Measurements from ENCODE around the gene OLA1.

Gene OLA1

DNA sequence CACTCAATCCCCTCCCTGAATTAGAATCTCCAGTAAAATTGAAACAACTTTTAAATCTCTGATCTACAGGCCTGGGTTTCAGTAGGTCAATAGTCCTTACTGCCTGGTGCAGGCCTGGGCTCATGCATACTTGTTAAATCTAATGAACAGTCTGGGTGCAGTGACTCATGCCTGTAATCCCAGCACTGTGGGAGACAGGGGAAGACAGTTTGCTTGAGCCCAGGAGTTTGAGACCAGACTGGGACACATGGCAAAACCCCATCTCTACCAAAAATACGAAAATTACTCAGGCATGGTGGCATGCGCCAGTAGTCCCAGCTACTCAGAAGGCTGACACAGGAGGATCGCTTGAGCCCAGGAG lies 188.5 kb downstream of the OLA1 start:
- no peak for DNase-seq

DNA sequence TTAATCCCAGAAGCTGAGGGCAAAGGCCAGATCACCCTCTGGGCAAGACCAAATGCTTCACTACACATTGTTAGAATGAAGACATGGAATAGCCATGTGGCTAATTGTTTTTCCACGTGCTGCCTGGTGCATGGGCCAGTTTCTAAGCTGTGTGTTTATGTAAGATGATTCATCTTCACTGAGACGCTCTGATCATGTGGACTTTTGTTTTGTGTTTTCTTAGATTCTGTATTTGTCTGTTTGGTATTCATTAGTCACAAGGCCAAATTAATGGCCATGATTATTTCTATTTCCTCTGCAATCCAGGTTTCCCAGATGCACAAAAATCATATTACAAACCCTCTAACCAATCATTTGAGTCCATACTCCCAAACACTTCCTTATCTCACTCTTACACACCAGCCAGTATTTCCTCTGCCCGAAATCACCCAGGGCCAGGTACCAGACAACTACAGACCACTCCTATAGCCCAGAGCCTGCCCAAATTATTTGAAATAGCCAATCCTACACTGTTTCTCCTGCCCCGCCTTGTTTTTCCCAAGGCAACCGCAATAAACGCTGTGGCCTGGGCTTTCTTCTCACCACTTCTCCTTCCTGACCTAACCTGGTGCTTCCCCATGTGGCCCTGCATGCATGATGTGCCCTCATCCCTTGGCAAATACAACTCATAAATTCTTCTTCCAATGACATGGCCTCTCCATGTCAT lies 189.0 kb downstream of the OLA1 start:
- DNase-seq = peak; percentile 90

DNA sequence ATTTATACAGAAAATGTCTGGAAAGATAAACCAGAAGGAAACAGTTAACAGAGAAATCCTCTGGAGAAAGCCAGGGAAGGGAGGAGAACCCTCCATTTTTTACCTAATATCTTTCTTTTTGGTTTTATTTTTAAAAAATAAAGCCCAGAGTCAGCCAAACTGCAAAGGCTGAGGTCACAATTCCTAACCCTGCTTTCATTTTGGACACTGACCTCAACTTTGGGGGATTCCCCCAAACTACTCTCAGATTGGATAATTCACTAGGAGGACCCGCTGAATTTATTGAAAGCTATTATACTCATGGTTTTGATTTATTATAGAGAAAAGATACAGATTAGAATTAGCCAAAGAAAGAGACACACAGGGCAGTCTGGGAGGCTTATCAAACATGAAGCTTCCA lies 189.9 kb downstream of the OLA1 start:
- no peak for DNase-seq

DNA sequence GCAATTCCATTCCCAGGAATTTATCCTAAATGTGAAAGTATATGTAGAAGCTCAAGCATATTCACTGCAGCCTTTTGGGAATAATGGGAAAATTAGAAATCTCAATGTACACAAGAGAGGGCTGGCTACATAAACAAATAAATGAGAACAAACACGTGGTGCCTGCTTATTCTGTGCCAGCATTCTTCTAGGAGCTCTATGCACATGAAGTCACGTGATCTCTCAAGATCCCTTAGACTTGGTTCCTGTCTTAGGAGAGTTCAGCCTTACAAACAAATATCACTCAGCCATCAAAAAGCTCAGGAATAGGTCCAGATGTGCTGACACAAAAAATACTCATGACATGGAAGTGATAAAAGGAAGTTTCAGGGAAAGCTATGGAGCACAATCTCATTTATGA lies 190.3 kb downstream of the OLA1 start:
- DNase-seq = no peak

DNA sequence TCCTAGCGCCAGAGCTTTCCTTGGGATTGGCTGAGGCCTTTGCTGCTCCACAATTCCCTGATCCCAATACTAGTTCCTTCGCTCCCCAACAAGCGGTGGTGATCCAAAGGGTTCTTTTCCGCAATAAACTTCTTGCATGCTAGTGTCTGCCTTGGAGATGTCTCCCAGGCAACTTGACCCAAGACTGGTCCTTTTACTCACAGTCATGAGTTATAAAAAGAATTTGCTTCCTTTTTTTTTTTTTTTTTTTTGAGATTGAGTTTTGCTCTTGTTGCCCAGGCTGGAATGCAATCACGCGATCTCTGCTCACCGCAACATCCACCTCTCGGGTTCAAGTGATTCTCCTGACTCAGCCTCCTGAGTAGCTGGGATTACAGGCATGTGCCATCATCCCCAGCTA lies 193.4 kb downstream of the OLA1 start:
- no peak for DNase-seq

DNA sequence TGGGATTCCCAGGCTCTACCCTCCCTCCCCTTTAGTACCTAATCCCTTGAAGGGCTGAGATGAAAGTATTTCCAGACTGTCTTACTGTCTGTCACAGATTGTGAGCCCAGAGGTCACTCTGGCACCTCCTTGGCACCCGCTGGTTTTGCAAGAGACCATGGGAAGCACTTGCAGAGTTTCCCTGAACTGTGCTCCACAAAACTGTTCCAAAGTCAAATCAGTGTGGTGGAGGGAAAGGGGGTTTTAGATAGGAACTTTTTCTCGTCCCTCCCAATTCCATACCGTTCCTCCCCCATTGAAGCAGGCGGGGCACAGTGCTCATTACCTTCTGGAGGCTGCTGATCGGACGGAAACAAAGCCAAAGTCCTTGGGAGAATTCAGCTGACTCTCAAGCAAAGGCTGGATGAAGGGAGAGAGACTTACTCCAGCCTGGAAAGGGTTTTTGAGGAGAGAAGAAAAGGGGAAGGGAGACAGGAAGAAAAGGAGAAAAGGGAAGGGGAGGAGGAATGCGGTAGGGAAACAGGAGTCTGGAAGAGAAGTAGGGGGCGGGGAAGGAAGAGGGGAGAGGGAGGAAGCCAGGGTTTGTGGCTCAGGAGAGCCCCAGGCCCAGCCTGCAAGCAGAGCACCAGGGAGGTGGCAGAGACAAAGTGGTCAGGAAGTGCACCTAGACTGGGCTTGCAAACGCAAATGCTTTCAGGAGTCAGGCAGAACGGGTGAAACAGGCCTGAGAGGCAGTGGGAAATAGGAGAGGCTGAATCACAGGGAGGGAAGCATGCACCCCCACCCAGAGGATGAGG lies 194.8 kb downstream of the OLA1 start:
- DNase-seq = no peak

DNA sequence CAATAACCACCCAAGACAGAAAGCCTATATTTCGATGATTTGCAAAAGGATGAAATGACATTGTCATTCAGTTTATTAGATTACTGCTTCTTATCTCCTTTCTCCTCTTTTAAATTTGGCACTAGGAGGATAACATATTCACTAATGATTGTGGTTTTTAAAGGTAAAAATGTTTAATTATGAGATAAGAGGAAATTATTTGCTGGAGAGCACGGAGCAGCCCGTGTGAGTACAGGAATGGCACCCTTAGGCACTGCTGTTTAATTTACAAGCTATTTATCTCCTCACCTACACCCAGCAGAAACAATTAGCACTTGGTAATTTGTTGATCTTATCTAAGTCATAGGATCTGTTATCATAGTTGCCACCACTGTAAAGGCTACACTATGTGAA lies 195.8 kb downstream of the OLA1 start:
- peak; percentile 63 for DNase-seq

DNA sequence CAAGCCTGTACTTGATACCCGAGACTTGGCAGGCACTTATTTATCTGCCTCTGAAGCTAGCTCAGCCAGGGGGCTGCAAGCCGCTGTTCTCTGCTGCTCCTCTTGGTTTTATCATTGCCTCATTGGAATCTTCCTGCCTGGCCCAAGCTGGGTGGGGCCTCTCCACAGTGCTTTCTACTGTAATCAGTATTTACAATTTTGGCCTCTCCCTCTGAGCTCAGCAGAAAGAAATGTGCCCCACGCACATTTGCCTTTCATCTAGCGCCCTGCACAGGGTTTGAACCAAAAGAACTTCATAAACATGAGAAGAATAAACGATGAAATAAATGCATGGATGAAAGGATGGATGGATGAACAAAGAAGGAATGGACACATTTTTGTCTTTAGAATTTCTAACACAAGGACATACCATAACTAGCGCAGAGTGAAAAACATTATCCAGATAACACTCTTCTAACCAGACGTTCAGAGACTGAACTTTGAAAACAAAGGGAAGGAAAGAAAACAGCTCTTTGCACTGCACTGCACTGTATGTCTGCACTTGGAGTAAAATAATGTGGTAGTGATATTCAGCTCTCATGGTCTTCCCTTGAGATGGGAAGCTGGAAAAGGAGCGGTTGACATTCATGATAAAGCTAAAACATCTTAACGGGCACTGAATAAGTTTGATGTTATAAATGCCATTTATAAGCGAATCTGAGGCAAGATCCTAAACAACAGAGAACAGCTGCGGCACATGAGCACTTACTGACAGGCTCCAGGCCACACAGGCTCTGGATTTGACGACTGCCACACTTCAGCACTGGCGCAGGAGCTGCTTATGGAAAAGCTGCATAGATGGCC lies 196.4 kb downstream of the OLA1 start:
- peak; percentile 91 for DNase-seq

DNA sequence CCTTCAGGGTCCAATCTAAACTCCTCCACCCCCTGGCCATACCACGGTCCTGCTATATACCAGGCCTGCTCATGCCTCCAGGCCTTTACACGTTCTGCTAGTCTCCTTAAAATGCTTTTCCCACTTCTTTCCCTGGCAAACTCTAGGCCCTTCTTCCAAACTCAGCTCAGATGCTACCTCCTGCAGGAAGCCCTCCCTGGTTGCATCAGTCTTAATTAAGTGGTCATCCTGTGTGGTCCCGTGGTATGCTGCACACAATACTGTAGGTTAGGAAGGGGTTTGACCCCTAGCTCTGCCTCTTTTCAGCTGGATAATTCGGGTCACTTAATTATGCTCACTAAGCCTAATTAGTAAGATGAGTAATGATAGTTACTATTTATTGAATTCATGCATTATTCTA lies 197.3 kb downstream of the OLA1 start:
- no peak for DNase-seq

DNA sequence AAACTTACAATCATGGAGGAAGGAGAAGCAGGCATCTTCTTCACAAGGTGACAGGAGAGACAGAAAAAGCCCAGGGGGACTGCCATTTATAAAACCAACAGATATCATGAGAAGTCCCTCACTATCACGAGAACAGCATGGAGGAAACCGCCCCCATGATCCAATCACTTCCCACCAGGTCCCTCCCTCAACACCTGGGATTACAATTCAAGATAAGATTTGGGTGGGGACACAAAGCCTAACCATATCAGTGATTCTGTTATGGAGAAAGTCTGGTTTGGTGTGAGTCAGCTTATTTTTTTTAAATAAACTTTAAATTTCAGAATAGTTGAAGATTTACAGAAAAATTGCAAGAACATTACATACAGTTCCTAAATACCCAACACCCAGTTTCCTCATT lies 198.4 kb downstream of the OLA1 start:
- DNase-seq = peak; percentile 37

DNA sequence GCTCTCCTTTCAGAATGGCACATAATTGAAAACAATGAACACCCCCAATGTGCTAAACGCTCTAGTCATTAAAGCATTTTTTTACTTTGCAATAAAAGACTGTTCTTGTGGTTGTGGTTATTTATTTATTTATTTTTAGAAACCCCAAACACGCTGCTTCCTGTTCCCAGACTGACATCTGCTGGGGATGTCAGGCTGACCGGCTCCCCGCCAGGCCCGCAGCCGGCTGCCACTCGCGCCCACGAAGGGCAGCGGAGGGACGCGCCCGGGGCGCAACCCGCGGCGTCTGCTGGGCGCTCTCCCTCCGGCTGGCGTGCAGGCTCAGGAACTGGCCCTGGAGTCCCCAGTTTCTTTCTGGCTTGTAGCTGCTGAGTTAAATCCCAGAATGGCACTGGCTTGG lies 200.1 kb downstream of the OLA1 start:
- DNase-seq = no peak

DNA sequence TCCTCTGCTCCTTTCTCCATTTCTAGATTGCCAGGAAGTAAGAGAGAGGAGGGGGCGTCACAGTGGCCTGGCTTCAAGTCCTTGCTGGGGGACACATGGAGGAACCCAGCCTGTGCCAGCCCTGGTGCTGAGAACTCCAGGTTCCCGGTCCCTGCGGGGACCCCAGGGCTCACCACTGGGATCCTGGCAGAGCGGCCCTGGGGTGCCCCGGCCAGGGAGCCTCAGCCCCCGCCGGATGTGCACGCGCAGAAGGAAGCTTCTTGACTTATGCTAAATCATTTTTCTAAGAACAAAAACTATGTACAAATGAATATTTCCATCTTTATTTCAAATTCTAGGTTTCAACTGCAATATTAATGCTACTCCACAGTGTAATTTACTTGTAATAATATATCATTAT lies 200.6 kb downstream of the OLA1 start:
- DNase-seq = no peak

DNA sequence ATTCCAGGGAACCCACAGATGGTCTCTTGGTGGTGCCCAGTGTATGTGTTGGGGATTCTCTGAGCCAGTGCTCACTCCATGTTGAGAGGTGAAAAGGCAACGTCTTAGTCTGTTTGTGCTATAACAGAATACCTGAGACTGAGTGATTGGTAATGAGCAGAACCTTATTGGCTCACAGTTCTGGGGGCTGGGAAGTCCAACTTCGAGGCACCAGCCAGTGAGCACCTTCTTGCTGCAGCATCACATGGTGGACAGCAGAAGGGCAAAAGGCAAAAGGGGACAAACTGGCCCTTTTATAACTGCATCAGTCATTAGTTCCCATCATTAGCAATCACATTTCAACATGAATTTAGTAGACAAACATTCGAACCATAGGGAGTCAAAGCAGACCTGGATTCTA lies 202.2 kb downstream of the OLA1 start:
- DNase-seq = no peak

DNA sequence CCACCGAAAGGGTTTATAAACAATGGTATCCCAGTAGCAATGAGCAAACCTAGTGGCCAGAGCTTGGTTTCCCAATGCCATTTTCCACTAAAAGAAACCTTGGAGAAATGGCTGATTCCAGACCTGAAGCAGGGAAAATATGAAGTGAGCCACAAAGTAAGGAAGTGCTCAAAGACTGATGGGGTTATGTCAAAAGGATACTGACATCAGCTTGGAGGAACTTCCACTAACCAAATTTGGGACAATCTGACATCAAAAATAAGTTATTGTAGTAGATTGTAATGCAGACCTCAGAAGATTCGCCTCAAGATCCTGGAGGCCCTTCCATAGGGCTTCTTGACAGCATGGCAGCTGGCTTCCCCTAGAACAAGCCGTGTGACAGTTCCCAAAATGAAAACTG lies 203.8 kb downstream of the OLA1 start:
- DNase-seq = no peak

DNA sequence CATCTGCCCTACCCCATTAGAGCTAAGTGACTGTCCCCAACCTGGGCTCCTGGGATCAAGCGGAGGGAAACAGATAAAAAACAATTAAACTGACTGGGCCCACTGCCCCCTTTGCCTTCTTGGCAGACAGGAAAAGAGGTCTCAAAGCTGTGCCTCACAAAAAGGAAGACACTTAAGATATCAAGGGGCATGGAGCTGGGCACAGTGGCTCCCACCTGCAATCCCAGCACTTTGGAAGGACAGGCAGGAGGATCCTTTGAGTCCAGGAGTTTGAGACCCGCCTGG lies 208.0 kb downstream of the OLA1 start:
- DNase-seq = no peak

DNA sequence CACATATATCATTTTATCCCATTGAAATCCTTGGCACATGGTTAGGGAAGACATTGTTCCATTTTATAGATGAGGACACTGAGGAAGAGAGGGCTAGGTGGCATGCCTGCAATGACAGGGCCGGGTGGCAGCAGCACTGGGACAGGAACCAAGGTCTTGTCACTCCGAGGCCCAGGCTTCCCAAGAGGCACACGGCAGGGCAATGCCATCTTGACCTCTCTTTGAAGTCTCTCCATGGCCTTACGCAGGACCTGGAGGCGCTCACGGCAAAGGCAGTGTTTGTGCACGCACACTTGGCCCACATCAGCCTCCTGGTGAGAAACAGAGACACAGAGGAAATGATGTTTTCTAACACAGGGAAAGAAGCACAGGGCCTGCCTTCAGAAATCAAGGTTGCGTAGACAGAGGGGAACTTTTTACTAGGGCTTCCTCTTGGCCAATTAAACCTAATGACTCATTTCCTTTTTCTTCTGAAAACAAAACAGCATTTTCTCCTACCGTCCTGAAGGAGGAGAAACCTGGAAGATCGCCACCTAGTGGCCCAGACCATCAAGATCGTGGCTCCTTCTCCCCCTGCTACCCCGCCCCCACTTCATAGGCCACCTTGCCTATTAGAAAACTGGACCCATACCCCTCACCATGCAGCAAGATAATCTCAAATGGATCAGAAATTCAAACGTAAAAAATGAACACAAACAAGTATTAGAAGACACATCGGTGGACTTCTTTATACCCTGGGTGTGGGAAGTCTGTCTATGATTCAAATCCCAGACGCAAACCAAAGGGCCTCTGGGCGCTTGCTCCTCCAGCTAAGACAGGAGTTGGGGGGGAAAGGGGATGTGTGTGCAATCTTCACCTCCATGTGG lies 208.5 kb downstream of the OLA1 start:
- peak; percentile 93 for DNase-seq

DNA sequence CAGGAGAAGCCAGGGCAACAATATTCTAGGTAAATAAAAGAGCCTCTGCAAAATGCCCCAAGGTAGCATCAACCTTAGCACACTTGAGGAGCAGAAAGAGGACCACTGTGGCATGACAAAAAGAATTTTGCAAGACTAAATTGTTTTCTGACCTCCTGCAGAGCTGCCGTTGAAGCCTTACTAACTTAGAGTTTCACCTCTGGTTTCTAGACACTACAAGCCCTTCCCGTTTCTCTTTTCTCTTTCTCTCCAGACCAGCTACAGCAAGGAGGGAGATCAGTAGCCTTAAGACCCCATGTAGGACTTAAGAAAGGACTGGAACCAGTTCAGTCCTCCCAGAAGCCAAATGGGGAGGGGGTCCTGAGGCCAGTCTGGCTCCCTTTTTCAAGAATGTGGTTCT lies 209.9 kb downstream of the OLA1 start:
- no peak for DNase-seq

DNA sequence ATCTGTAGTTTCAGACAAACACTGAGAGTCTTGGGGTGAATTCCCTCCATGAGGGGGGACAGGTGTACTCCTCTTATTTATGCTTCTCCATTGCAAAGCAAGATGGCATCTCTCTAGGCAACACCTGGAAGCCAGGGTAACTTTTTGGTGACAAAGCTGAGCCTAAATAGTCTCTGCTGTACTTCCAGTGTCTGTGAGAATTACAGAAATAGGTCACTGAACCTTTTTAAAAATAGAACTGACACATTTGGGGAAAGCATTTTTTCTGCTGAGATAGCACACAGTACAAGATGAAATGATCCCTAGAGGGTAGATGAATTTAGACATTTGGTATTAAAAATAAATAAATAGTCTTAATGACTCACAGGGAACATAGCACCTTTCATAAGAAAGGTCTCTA lies 211.5 kb downstream of the OLA1 start:
- no peak for DNase-seq

DNA sequence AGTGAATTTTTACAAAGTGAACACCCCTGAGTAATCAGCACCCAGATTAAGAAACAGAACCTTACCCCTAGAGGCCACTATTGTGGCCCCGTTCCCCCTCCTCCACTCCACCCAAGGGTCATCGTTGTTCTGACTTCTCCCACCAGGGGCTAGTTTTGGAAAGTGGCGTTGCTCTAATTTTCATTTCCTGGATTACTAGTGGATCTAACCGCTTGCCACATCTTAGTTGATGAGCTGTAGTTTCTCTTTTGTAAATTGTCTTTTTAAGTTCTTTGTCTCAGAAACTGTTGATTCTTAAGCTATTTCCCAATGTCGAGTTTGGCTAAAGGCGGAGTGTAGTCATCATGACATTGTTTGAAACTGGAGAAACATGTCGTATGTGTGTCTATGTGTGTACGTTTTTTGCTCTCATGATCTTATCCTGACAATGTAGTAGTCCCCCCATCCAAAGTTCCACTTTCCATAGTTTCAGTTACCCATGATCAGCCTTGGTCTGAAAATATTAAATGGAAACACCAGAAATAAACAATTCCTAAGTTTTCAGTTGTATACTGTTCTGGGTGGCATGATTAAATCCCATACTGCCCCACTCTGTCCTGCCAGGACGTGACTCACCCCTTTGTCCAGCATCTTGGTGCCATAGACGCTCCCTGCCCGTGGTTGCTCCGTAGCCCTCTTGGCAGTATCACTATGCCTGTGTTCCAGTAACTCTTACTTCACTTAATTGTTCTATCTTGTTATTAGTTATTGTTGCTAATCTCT lies 212.2 kb downstream of the OLA1 start:
- DNase-seq = peak; percentile 10

DNA sequence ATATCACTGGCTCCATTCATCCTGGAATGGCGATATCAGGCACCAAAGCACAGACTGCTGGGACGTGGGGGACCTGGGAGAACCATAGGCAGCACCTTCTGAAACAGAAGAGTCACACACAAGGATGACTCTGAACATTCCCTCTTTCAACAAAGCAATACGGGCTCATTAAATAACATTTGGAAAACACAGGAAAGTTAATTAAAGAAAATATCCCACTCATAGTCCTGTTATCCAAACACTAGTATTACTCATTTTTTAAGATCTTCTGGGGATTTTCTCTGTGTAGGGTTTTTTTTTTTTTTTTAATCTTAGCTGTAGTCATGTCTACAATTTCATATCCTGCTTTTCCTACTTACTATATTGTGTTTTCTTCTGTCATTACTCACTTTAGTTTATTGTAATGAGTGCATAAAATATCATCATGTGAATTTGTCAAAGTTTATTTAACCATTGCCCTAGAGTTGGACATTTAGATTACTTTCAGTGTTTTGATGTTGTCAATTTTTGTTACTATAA lies 213.2 kb downstream of the OLA1 start:
- no peak for DNase-seq

DNA sequence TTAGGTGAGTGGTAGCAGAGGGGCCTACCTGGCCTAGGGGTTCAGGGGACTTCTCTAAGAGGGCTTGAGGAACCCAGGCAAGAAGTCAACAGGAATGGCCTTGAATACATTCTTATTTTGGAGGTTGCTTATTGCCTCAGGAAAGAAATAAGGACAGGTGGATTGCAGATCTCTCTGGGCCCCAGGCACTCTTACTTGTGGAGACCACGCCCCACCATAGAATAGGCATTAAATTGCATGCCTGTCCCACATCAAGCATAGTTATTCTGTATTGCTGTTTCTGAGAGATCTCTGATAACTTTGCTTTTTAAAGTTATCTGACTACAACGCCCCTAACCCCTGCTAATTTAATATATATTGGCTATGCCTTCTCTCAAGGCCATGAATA lies 215.2 kb downstream of the OLA1 start:
- DNase-seq = no peak

DNA sequence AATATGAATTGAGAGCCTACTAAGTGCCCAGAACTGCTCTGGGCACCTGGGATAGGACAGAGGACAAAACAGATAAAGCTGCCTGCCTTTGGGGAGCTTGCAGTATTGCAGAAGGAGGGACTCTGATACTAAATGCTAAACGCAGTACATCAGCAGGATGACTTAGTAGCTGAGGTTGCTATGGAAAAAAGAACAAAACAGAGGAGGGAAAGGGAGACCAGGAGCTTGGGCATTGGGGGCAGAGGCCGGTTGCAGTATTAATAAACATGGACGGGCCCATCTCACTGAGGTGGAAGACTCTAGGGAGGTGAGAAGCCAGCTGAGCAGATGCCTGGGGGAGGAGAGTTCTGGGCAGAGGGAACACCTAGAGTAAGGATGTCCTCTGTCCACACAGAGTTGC lies 217.1 kb downstream of the OLA1 start:
- no peak for DNase-seq

All from hematopoietic multipotent progenitor cell treated with erythropoietin and hydrocortisone succinate and interleukin-3 and kit ligand, for 8 days (in vitro differentiated cells).